Measurements from ENCODE around the gene SCN3B. TPM values are rescaled to one million over a fixed set of nuclear protein-coding genes. Genes with fewer than 3 reads are reported as not detected.
A peak's percentile ranks its signal among the peaks of the same experiment; 100 is the strongest.

The SCN3B gene
- total and polyA plus RNA-seq, 2 of the 4 experiments (the other 2 are of a cell fraction): under 0.01 to 0.03 TPM

- no peaks in the 10 kb centered on the region for H3K36me3 ChIP-seq (ENCODE audit: control insufficient read depth, insufficient read depth, low read length)
- H2AK9ac ChIP-seq (replicated peaks; ENCODE audit: low read depth, low read length, poor library complexity): no peak overlapping the region
- no peak overlapping the region for H4K5ac ChIP-seq (ENCODE audit: low read depth, low read length)
- H3K4me1 ChIP-seq (ENCODE audit: control insufficient read depth, insufficient read depth, low read length): no peaks in the 10 kb centered on the region
- no peak for DNase-seq
- no peaks in the 10 kb centered on the region for H3K9me1 ChIP-seq (ENCODE audit: insufficient read depth, low read length)
- H4K20me1 ChIP-seq (ENCODE audit: insufficient read depth, low read length): no peaks in the 10 kb centered on the region
- H3K4ac ChIP-seq (ENCODE audit: low read depth, low read length): no peak overlapping the region
- no peak overlapping the region for H2AFZ ChIP-seq (replicated peaks; ENCODE audit: low read length, poor library complexity)
- in situ Hi-C loops (cut with MboI; ENCODE audit: low sequenced_read_pairs) (no loop called here), dilution Hi-C loops (cut with HindIII; ENCODE audit: low sequenced_read_pairs, unreplicated experiment) (no loop called here), intact Hi-C loops (cut with micrococcal nuclease) (no loop called here)
- no peak overlapping the region for H2BK20ac ChIP-seq (ENCODE audit: low read depth, low read length)
- H3K56ac ChIP-seq (ENCODE audit: extremely low read depth, insufficient read depth, low read length): no peak overlapping the region
- H3K9ac ChIP-seq (ENCODE audit: low read depth, low read length): no peak overlapping the region
- H3K9me3 ChIP-seq (ENCODE audit: control insufficient read depth, insufficient read depth, low read length): no peaks in the 10 kb centered on the region
- H3K4me3 ChIP-seq (ENCODE audit: insufficient read depth, low read depth, low read length): no peak overlapping the region
- H3K23ac ChIP-seq (ENCODE audit: low read depth, low read length): no peak overlapping the region
- no CpG with 5 or more reads among the region's 2 CpGs for WGBS, 2 experiments (ENCODE audit: extremely low coverage in 2 of 2, insufficient read length in 1 of 2)
- no peak overlapping the region for H3K14ac ChIP-seq (replicated peaks; ENCODE audit: low read depth, low read length)
- no peak overlapping the region for H2AK5ac ChIP-seq (ENCODE audit: low read depth, low read length)
- no peak for ATAC-seq (ENCODE audit: low read depth)
- POLR2A ChIA-PET (ENCODE audit: unreplicated experiment): no interaction called here
- no peak overlapping the region for H3K4me2 ChIP-seq (ENCODE audit: low read depth, low read length)
- no peak overlapping the region for H3K18ac ChIP-seq (ENCODE audit: low read depth, low read length)
- H2BK15ac ChIP-seq (ENCODE audit: low read depth, low read length): no peak overlapping the region
- H4K8ac ChIP-seq (ENCODE audit: low read depth in 2 of 2, low read length in 2 of 2): no peak overlapping the region
- CTCF ChIA-PET: no interaction called here
- H2BK120ac ChIP-seq (ENCODE audit: low read depth, low read length): no peak overlapping the region
- no peak overlapping the region for H4K91ac ChIP-seq (ENCODE audit: insufficient read depth, low read depth, low read length)
- no peak for TF ChIP-seq RAD21 (IDR thresholded peaks at IDR 0.05; ENCODE audit: low read length)
- TF ChIP-seq, protein P1, sequence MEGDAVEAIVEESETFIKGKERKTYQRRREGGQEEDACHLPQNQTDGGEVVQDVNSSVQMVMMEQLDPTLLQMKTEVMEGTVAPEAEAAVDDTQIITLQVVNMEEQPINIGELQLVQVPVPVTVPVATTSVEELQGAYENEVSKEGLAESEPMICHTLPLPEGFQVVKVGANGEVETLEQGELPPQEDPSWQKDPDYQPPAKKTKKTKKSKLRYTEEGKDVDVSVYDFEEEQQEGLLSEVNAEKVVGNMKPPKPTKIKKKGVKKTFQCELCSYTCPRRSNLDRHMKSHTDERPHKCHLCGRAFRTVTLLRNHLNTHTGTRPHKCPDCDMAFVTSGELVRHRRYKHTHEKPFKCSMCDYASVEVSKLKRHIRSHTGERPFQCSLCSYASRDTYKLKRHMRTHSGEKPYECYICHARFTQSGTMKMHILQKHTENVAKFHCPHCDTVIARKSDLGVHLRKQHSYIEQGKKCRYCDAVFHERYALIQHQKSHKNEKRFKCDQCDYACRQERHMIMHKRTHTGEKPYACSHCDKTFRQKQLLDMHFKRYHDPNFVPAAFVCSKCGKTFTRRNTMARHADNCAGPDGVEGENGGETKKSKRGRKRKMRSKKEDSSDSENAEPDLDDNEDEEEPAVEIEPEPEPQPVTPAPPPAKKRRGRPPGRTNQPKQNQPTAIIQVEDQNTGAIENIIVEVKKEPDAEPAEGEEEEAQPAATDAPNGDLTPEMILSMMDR (conservative IDR thresholded peaks at IDR 0.05; ENCODE audit: low read depth, low read length): peak; percentile 23; the same call in 1 of the 2 replicates
- H2BK5ac ChIP-seq (ENCODE audit: low read depth, low read length, poor library complexity, severe bottlenecking): no peak overlapping the region
- H3K27ac ChIP-seq (ENCODE audit: insufficient read depth, low read length): no peak overlapping the region
- peaks cover 6% of the 10 kb centered on the region for H3K27me3 ChIP-seq (ENCODE audit: control insufficient read depth, insufficient read depth, low read length)
- no peaks in the 10 kb centered on the region for H3K79me1 ChIP-seq (ENCODE audit: low read depth in 1 of 2, low read length in 2 of 2)
- no TSS peak for BruUV-seq (replicated peaks)
These were observed 41.8 kb upstream of the SCN3B start for GRCh38 chr11:123696183-123696582.
